Frontal cortex (tissue), 4 donors: ENCODE measurements around the gene OR51F2. TPM values are rescaled to one million over a fixed set of nuclear protein-coding genes. Genes with fewer than 3 reads are reported as not detected.
"Not testable (repeated sequence)": the region's sequence is repeated elsewhere in the genome, so short reads cannot be mapped to it uniquely, and the experiment has no call there.

Experiments
- DNase-seq, 2 donors: peaks; one replicate each; pipeline ENCODE4 v3.0.0; 2012; ENCODE audit warnings: low spot score in 2 of 2
- FAIRE-seq: peaks from 2 replicates; lab custom pipeline; 2012; peaks lifted over from hg19 to GRCh38; lab: Jason Lieb, UNC
- total RNA-seq: library from RNA; depleted of rRNA; stranded (reverse); fragments of >200 nt; gene quantifications from one replicate; pipeline ENCODE4 v1.2.3, GENCODE V29; 2014
- donor health status: control.
- donor health status: control.
- donor health status: control.

OR51F2 gene, protein sequence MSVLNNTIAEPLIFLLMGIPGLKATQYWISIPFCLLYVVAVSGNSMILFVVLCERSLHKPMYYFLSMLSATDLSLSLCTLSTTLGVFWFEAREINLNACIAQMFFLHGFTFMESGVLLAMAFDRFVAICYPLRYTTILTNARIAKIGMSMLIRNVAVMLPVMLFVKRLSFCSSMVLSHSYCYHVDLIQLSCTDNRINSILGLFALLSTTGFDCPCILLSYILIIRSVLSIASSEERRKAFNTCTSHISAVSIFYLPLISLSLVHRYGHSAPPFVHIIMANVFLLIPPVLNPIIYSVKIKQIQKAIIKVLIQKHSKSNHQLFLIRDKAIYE
- not detected for total RNA-seq

GRCh38 chr11:4821021-4821420 is at the start of gene OR51F2:
Gene OR51F2, plus strand, starts transcription at chr11:4821321. Its CDS starts 101 bp downstream, at chr11:4821422.
- DNase-seq: no peak
- no peak for FAIRE-seq

GRCh38 chr11:4782454-4782853 is 38.7 kb upstream of the OR51F2 start:
- DNase-seq (no peak), FAIRE-seq (no peak)

- DNase-seq: no peak
- no peak for FAIRE-seq
Measured at GRCh38 chr11:4797206-4797605, 23.9 kb upstream of the OR51F2 start.

GRCh38 chr11:4798427-4799183 is 22.5 kb upstream of the OR51F2 start:
- FAIRE-seq: no peak
- no peak for DNase-seq

DNA sequence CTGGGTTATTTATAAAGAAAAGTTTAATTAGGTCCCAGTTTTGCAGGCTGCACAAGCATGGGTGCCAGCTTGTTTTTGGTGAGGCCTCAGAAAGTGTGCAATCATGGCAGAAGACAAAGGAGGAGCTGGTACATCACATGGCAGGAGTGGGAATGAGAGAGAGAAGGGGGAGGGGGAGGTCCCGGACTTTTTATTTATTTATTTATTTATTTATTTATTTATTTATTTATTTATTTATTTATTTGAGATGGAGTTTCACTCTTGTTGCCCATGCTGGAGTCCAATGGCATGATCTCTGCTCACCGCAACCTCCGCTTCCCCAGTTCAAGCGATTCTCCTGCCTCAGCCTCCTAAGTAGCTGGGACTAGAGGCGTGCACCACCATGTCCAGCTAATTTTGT is 19.8 kb upstream of the OR51F2 start:
- DNase-seq, FAIRE-seq: not testable (repeated sequence)

GRCh38 chr11:4804280-4804679 is 16.8 kb upstream of the OR51F2 start, which contains the start of gene OR52R1:
Gene OR52R1, minus strand, starts transcription at chr11:4804380. Its CDS starts 0 bp downstream, at chr11:4804380.
- DNase-seq: no peak
- no peak for FAIRE-seq

DNA sequence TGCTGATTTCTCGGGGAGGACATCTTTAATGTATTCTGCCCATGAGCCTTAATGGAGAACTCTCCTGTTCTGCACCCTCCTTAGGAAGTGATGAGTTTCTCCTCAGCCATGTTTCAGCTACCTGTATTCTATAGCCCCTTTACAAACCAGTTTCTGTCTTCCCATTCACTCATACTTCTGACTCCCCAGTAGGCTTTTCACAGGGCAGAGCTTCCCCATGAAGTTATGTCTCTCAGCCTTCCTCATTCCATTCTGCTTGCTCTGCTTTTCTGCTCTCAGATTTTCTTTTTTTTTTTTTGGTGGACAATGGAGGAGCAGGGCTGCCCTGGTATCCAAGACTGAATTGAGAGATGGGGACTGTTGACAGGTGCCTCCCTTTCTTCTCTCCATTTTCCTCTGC is 12.6 kb upstream of the OR51F2 start:
- FAIRE-seq (no peak), DNase-seq (no peak)

- FAIRE-seq (no peak), DNase-seq (peak in 1 of 2 donors; percentile 1)
Measured at GRCh38 chr11:4809246-4809645, 11.9 kb upstream of the OR51F2 start.

DNA sequence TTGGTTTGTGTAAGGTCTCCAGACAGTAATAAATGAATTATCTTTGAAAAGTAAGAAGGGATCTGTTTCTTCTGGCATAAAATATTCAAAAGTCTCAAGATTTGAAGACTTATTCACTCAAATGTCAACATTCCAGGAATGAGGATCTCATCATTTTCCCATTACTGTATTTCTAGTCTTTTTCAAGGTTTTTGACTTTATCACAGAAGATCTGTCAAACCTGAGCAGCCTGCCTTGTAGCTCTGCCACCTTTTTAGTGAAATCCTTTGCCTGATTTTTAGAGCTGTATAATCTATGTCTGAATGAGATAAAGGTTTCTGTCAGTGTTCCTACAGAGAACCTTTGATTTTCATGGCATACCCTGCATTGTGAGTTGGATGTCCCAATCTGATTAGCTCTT is 4.0 kb downstream of the OR51F2 start:
- DNase-seq: no peak
- no peak for FAIRE-seq

DNA sequence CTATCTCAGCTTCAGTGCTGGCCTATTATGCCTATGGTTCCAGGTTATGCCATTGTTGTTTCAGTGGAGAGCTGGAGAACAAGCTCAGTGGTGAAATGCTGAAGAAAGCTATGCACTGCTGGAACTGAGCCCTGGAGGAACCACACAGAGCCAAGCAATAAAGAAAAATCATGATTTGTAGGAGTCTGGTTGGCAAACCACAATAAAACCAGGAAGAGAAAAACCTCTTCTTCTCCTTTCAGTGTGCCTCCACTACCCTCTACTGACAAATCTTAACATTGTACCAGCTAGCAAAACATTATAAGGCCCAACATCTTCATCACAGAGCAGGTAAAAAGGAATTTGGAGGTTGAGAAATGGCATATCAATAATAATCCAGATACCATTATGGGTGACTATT is 5.3 kb downstream of the OR51F2 start:
- DNase-seq: no peak
- no peak for FAIRE-seq

DNA sequence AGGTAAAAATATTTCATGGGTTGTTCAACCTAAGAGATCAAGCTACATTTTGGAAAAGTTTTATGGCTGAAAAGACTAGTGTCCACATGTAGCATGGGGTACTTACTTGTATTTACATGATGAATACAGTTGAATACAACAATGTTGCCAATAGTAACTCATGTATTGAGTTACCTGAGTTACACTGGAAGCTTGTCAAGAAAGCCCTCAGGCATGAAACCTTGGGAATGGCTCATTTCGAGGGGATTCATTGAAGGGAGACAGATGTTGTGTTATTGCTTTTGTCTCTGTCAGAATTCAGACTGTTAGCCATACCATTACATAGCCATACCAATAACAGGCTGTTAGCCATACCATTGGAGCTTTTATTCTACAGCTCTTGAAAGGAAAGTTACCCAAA is 9.2 kb downstream of the OR51F2 start:
- DNase-seq: no peak
- no peak for FAIRE-seq

- no peak for DNase-seq
- FAIRE-seq: no peak
Measured at GRCh38 chr11:4830909-4831308, 9.8 kb downstream of the OR51F2 start.

- FAIRE-seq (no peak), DNase-seq (no peak)
Measured at GRCh38 chr11:4839851-4840549, 18.9 kb downstream of the OR51F2 start.

DNA sequence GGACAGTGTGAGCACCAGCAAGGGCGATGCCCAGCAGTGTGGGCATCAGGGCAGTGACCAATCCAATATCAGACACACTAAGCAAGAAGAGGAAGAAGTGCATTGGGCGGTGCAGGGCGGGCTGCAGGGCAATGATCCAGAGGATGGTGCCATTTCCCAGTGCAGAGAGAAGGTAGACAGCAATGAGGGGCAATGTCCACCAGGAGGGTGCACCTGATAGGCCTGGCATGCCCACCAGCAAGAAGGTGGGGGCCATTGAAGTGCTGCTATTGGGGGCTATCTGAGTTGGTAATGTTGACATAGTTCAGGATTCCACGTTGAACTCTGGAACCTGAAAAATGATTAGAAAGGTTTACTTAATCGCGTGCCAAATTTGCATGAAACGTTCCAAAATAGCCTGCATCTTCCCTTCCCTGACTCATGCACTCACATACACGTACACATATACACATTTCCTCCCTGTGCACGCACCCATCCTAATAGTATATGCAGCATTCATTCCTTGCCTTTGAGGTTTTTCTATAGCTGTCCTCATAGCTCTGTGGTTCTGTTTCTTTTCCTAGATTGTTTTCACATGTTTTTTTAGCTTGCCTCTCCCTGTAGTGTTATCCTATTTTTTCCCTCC is 27.9 kb downstream of the OR51F2 start, which contains the start of gene OR51S1:
Gene OR51S1, minus strand, starts transcription at position 301 of the 625 bp plus-strand sequence. Its CDS starts 0 bp downstream, at position 301.
- FAIRE-seq: no peak

DNA sequence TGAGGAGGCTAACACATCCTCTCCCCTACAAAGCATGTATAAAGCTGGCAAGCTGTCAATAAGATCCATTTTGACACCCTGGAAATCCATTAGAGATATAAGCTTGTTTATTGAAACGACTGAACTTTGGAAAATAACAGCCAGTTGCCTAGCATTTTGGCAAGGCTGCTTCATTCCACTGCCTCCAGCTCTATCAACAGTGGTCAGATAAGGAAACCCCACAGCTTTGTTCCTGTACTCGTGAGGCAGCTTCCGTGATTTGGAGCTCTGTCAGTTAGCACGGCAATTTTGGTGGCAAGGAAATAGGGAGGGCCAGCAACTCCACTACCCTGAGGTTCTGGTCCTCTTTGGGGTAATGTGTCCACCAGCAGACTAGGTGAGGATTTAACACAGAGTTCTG is 29.9 kb downstream of the OR51F2 start:
- FAIRE-seq (no peak), DNase-seq (no peak)

More for the DNA sequence above, 27.9 kb downstream of the OR51F2 start, which contains the start of gene OR51S1:
- no peak for DNase-seq

- FAIRE-seq, DNase-seq: not testable (repeated sequence)
Measured at GRCh38 chr11:4854286-4854685, 33.2 kb downstream of the OR51F2 start.

DNA sequence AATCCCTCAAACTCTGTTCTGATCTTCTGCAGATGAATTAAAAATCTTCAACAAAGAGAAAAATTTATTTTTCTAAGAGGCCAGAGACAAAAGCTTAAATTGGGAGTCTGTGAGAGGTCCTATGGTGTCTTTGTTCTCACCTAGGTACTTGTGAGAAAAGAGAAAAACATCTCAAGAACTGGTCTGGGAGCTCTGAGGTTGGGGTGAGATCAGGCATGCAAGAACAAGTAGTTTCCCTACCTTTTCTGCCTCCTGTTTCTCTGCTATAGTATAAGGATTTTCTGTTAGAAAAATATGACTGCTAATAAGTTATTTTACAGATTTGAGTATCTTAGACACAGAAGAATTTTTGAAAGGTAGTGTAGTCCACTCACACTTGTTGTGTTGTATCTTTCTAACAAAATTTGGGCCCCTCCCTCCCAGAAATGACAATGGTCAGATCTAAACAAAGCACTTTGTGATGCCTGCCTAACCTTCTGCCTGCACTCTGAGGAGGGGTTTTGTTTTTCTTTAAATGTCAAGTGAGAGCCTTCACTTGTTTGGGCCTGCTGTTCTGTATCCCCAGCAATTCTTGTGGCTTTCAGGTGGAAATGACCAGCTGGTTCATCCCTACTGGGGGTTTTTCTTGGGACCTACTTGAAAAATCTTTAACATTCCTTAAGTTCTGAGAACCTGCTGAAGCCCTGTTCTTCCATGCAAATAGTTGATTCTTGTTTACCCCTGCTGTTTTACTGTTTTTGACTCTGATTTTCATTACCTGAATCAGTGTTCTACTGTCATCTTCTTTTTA is 41.5 kb downstream of the OR51F2 start:
- DNase-seq: no peak
- FAIRE-seq: no peak

DNA sequence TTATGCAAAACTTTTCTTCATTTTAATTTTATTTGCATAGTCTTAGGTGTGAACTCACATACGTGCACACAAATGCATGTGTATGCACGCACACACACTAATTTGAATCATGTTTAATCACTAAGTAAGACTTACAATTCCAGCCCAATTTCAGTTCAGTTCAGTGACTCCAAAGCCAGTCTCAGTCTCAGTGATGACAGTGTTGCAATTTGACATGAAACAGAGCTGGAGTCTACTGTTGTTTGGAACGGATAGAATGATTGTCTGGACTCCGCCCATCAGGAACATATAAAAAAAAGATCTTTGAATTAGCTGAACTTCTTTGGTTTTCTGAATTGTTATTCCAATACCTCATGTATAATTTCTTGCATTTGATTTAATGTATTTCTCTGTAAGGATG is 42.8 kb downstream of the OR51F2 start:
- DNase-seq: no peak
- no peak for FAIRE-seq

DNA sequence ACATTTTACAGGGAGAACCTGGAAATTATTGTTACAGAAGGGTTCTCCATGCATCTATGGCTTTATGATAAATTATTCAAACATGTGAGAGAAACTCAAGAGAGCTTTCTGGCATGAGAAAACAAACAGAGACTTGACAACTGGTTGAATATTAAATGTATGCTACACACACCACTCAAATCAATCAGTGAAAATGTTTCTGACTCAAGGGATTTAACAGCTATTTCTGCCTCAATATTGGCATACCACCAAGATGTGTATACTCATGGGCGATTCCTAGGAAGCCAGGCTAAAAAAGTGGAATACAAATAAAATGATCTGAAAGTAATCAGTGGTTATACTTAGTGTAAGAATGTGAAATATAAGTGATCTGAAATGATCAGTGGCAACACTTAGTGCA is 44.7 kb downstream of the OR51F2 start:
- DNase-seq (no peak), FAIRE-seq (no peak)
